BLaER1 treated with 17β-estradiol and CSF1 and Interleukin-3, amounts not matched to agents 10 nM and 100 nM (cell line): Measurements from ENCODE around the gene MTMR10.
A peak's percentile ranks its signal among the peaks of the same experiment; 100 is the strongest.

Source experiments
- H3K27ac ChIP-seq, 11 experiments: shearing (Covaris generic); formaldehyde crosslinking; 2 replicates each; pipeline ENCODE4 v1.8.1; 2022
- H3K27me3 ChIP-seq, 11 experiments: shearing (Covaris generic); formaldehyde crosslinking; 2 replicates each; pipeline ENCODE4 v1.8.1; 2022
- H3K36me3 ChIP-seq, 11 experiments: shearing (Covaris generic); formaldehyde crosslinking; 2 replicates each; pipeline ENCODE4 v1.8.1; 2022
- H3K4me1 ChIP-seq, 10 experiments: shearing (Covaris generic); formaldehyde crosslinking; 2 replicates each; pipeline ENCODE4 v1.8.1; 2022
- H3K4me2 ChIP-seq, 11 experiments: shearing (Covaris generic); formaldehyde crosslinking; 2 replicates each; pipeline ENCODE4 v1.8.1; 2022
- H3K4me3 ChIP-seq, 10 experiments: shearing (Covaris generic); formaldehyde crosslinking; 2 replicates each; pipeline ENCODE4 v1.8.1; 2022
- H3K9ac ChIP-seq, 11 experiments: shearing (Covaris generic); formaldehyde crosslinking; 2 replicates each; pipeline ENCODE4 v1.8.1; 2022
- H3K9me3 ChIP-seq, 11 experiments: shearing (Covaris generic); formaldehyde crosslinking; replicated peaks in 1 of 11; 2 replicates each; pipeline ENCODE4 v1.8.1; 2022
- H4K20me1 ChIP-seq, 11 experiments: shearing (Covaris generic); formaldehyde crosslinking; 2 replicates each; pipeline ENCODE4 v1.8.1; 2022
- Cebpa-rat ChIP-seq, 11 experiments: shearing (Covaris generic); IDR thresholded peaks; 2 replicates each; pipeline ENCODE4 v1.8.1; 2022

MTMR10 gene

GRCh38 chr15:31017311-31017710 is 25.9 kb upstream of the MTMR10 start:
- Histone ChIP-seq H3K36me3 (no peaks in the 10 kb centered on the region), H3K4me3 (no peak overlapping the region), H3K27me3 (no peaks in the 10 kb centered on the region), H3K4me2 (no peak overlapping the region), H3K9me3 (peaks cover 7 to 12% (median 9%) of the 10 kb centered on the region in 11 experiments), H4K20me1 (no peaks in the 10 kb centered on the region), H3K4me1 (peaks cover 11 to 34% (median 15%) of the 10 kb centered on the region in 10 experiments; a peak in 18 of 20 replicates), H3K27ac (no peak overlapping the region), H3K9ac (no peak overlapping the region)
- TF ChIP-seq Cebpa-rat (IDR thresholded peaks at IDR 0.05) = no peak

- Histone ChIP-seq H3K4me2 (0 out of 22 replicates have a peak overlapping the region, but pooled peaks of 2 of the 11 experiments have one; percentile 13 to 70), H3K4me1 (peaks cover 11 to 34% (median 15%) of the 10 kb centered on the region in 10 experiments; a peak in 18 of 20 replicates), H4K20me1 (no peaks in the 10 kb centered on the region), H3K36me3 (no peaks in the 10 kb centered on the region; a peak in 1 of 22 replicates), H3K4me3 (no peak overlapping the region), H3K27me3 (no peaks in the 10 kb centered on the region), H3K27ac (no peak overlapping the region), H3K9me3 (peaks cover 16 to 18% (median 17%) of the 10 kb centered on the region in 11 experiments), H3K9ac (no peak overlapping the region)
- no peak for TF ChIP-seq Cebpa-rat (IDR thresholded peaks at IDR 0.05)
Measured at GRCh38 chr15:31016446-31016915, 25.1 kb upstream of the MTMR10 start.

DNA sequence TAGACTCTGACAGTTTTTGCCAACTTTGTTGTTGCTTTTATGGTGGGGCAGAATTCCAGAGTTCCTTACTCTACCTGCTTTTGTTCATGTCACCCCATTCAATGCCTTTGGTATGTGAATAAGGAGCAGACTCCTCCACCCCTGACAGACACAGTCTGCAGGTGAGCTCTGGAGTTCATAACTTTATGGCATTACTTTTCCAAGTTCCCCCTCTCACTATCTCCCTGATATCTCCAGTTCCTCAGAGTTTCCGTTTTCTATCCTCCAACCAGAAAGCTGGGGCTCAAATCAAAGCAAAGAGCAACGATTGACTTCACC is 23.1 kb upstream of the MTMR10 start:
- Histone ChIP-seq H3K36me3 (no peaks in the 10 kb centered on the region; a peak in 1 of 22 replicates), H3K4me2 (peak overlapping the region in 9 of 11 experiments; percentile 1 to 70 (median 40); a peak in 16 of 22 replicates), H3K4me1 (peaks cover 11 to 34% (median 15%) of the 10 kb centered on the region in 10 experiments; a peak in 18 of 20 replicates), H3K27me3 (no peaks in the 10 kb centered on the region), H3K27ac (no peak overlapping the region), H4K20me1 (no peaks in the 10 kb centered on the region), H3K9me3 (peaks cover 19 to 31% (median 22%) of the 10 kb centered on the region in 11 experiments), H3K9ac (no peak overlapping the region), H3K4me3 (no peak overlapping the region)
- no peak for TF ChIP-seq Cebpa-rat (IDR thresholded peaks at IDR 0.05)

DNA sequence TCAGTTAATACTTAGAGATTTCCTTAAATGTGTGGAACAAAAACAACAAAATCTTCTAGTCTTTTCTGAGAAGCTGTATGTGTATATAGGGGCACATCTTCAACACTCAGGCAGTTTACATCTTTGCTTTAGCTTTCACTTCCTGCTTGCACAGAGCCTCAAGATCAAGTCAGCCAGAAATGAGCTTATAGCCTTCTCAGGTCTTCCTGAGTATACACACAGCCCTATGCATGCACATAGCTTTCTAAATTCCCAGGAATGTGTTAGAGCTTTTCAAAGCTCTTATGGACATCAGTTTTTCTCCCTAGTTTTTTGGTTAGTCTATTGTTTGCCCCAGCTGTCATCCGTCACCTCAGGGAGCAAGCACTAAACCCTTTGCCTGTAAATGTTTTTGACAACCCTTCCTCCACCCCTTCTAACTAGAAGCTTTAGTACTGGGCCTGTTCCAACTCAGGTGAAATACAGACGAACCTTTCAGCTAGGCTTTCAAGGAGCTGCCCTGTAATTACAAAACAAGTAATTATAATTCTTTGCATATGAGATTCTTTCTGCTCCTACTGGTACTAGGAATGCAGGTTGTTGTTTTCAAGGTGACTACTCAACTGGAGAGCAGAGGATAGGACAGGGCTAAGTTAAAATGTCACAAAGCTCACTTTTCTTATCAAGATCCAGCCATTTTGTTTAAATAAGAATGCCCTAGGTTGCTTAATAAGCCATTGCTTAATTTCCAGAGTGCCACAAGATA is 22.6 kb upstream of the MTMR10 start:
- Histone ChIP-seq H3K4me1 (peaks cover 11 to 34% (median 15%) of the 10 kb centered on the region in 10 experiments; a peak in 18 of 20 replicates), H3K9ac (no peak overlapping the region), H3K9me3 (peaks cover 19 to 31% (median 22%) of the 10 kb centered on the region in 11 experiments), H3K27ac (0 out of 22 replicates have a peak overlapping the region, but pooled peaks of 1 of the 11 experiments have one; percentile 10), H3K4me3 (no peak overlapping the region), H3K36me3 (no peaks in the 10 kb centered on the region; a peak in 1 of 22 replicates), H3K27me3 (no peaks in the 10 kb centered on the region), H4K20me1 (no peaks in the 10 kb centered on the region), H3K4me2 (peak overlapping the region; percentile 1 to 70 (median 38); a peak in 18 of 22 replicates)
- TF ChIP-seq Cebpa-rat (IDR thresholded peaks at IDR 0.05) = no peak

- 0 out of 20 replicates have a peak overlapping the region, but pooled peaks of 1 of the 10 experiments have one; percentile 5 for H3K4me3 ChIP-seq
- H3K36me3 ChIP-seq = no peaks in the 10 kb centered on the region; a peak in 1 of 22 replicates
- H3K27me3 ChIP-seq = no peaks in the 10 kb centered on the region
- peaks cover 11 to 34% (median 15%) of the 10 kb centered on the region in 10 experiments; a peak in 18 of 20 replicates for H3K4me1 ChIP-seq
- H3K27ac ChIP-seq = no peak overlapping the region
- H3K9me3 ChIP-seq = peaks cover 19 to 31% (median 23%) of the 10 kb centered on the region in 11 experiments
- H4K20me1 ChIP-seq = no peaks in the 10 kb centered on the region
- H3K9ac ChIP-seq = no peak overlapping the region
- TF ChIP-seq Cebpa-rat (IDR thresholded peaks at IDR 0.05) = no peak
- H3K4me2 ChIP-seq = no peak overlapping the region
Measured at GRCh38 chr15:31012455-31012854, 21.0 kb upstream of the MTMR10 start.

DNA sequence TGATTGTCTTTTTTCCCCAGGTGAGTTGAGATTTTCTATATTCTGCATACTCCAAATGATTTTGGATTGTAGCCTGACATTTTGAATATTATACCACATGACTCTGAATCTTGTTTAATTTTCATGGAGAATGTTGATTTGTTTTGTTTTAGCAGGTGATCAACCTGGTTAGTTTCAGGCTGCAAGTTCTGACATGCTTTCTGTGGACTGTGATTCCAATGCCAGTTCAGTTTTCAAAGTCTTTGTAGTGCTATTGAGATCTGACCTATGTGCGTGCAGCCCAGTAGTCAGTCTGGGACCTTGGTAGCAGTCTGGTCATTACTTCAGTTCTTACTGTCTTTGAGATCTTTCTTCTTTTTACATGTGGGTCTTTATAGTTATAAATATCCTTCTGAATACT is 18.6 kb upstream of the MTMR10 start:
- no peak overlapping the region for H3K4me3 ChIP-seq
- no peaks in the 10 kb centered on the region for H4K20me1 ChIP-seq
- peaks cover 0 to 8% (median 0%) of the 10 kb centered on the region in 11 experiments; a peak in 1 of 22 replicates for H3K27me3 ChIP-seq
- no peak for TF ChIP-seq Cebpa-rat (IDR thresholded peaks at IDR 0.05)
- peaks cover 19 to 35% (median 23%) of the 10 kb centered on the region in 11 experiments for H3K9me3 ChIP-seq
- no peaks in the 10 kb centered on the region; a peak in 1 of 22 replicates for H3K36me3 ChIP-seq
- no peak overlapping the region for H3K27ac ChIP-seq
- H3K4me1 ChIP-seq = peaks cover 22 to 41% (median 31%) of the 10 kb centered on the region in 10 experiments
- no peak overlapping the region for H3K4me2 ChIP-seq
- H3K9ac ChIP-seq = no peak overlapping the region

DNA sequence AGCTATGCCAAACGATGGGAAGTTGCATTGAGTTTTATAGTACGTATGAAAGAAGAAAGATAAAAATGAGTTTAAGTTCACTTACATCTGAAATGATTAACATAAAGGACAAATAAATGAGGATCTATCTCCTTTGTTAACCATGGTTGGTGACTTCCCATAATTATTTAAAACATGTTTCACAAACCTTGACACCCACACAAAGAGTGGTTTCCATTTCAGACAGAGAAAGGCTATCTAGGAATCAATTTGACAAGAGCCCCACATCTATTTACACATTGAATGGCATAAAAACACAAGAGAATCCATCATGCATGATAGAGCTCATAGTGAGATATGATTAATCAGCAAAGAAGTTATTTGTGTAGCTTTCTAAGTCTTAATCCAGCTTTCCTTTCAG is 14.2 kb upstream of the MTMR10 start:
- no peak overlapping the region for H3K4me3 ChIP-seq
- H3K4me1 ChIP-seq = peaks cover 28 to 66% (median 48%) of the 10 kb centered on the region in 10 experiments
- H3K36me3 ChIP-seq = no peaks in the 10 kb centered on the region
- H3K27ac ChIP-seq = peak overlapping the region in 8 of 11 experiments; percentile 16 to 80 (median 68); a peak in 14 of 22 replicates
- peak overlapping the region; percentile 75 to 96 (median 89); a peak in 21 of 22 replicates for H3K4me2 ChIP-seq
- peak overlapping the region in 1 of 11 experiments; percentile 4; a peak in 1 of 22 replicates for H3K9ac ChIP-seq
- no peak for TF ChIP-seq Cebpa-rat (IDR thresholded peaks at IDR 0.05)
- H3K27me3 ChIP-seq = peaks cover 0 to 22% (median 0%) of the 10 kb centered on the region in 11 experiments; a peak in 2 of 22 replicates
- peaks cover 0 to 6% (median 0%) of the 10 kb centered on the region in 11 experiments; a peak in 1 of 22 replicates for H4K20me1 ChIP-seq
- peaks cover 0 to 9% (median 0%) of the 10 kb centered on the region in 11 experiments; a peak in 5 of 22 replicates for H3K9me3 ChIP-seq

DNA sequence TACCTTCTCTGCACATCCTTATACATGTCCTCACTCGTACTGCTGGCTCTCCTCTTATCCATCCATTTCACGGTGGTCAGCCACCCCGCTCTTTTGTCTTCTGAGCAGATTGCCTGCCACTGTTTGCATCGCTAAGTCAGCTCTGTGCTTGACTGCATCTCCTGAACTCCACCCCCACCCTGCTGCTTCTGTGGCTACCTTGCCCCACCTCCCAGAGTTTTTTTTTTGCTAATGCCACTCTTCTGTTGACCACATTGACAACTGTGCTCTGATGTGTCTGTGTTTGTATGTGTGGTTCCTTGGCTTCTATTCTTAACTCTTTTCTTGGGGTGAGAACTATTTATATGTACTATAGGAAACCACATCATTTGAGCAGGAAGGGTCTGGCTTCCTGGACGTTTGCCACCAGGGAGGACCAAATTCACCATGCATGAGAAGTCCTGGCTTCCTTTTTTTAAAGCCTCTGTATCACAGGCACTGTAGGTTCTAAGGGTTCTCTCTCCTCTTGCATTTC is 12.8 kb upstream of the MTMR10 start:
- Histone ChIP-seq H3K4me2 (peak overlapping the region; percentile 75 to 96 (median 89)), H3K9ac (peak overlapping the region in 10 of 11 experiments; percentile 21 to 70 (median 56); a peak in 17 of 22 replicates), H3K36me3 (no peaks in the 10 kb centered on the region), H4K20me1 (peaks cover 0 to 6% (median 0%) of the 10 kb centered on the region in 11 experiments; a peak in 1 of 22 replicates), H3K27ac (peak overlapping the region in 10 of 11 experiments; percentile 17 to 80 (median 70); a peak in 19 of 22 replicates), H3K27me3 (peaks cover 0 to 22% (median 0%) of the 10 kb centered on the region in 11 experiments; a peak in 2 of 22 replicates), H3K4me1 (peaks cover 28 to 71% (median 48%) of the 10 kb centered on the region in 10 experiments), H3K9me3 (peaks cover 0 to 7% (median 0%) of the 10 kb centered on the region in 11 experiments; a peak in 2 of 22 replicates), H3K4me3 (peak overlapping the region in 7 of 10 experiments; percentile 28 to 56 (median 42); a peak in 12 of 20 replicates)
- TF ChIP-seq Cebpa-rat (IDR thresholded peaks at IDR 0.05) = no peak
